IPS DF 6.9 (cell line): ENCODE data around the gene SEPTIN12.

ENCODE experiments used
- DNase-seq: peaks from one replicate; pipeline ENCODE4 v3.0.0-alpha.2; 2013; ENCODE audit warnings: low read depth, low spot score
- H3K27ac ChIP-seq: one replicate; pipeline ENCODE4 v1.5.1; 2013; ENCODE audit warnings: low read length, control low read depth
- H3K27me3 ChIP-seq: 2 replicates; pipeline ENCODE4 v1.6.1; 2013; ENCODE audit warnings: mild to moderate bottlenecking, low read length; ENCODE audit not compliant: control insufficient read depth, insufficient read depth
- H3K36me3 ChIP-seq: 2 replicates; pipeline ENCODE4 v1.6.1; 2013; ENCODE audit warnings: low read length; ENCODE audit not compliant: control insufficient read depth, insufficient read depth
- H3K4me1 ChIP-seq: 2 replicates; pipeline ENCODE4 v1.6.1; 2013; ENCODE audit warnings: low read length; ENCODE audit not compliant: control insufficient read depth, insufficient read depth
- H3K4me3 ChIP-seq: 2 replicates; pipeline ENCODE4 v1.5.1; 2013; ENCODE audit warnings: mild to moderate bottlenecking, low read length
- H3K9me3 ChIP-seq: 2 replicates; pipeline ENCODE4 v1.6.1; 2013; ENCODE audit warnings: low read length, inconsistent platforms; ENCODE audit not compliant: control insufficient read depth, insufficient read depth
- WGBS: extraction: QIAGEN DNeasy Blood & Tissue Kit; methylation state at CpG from one replicate; pipeline ENCODE4 v1.1.7; 2013; ENCODE audit warnings: mixed read lengths, missing lambda C conversion rate; ENCODE audit not compliant: insufficient read length, insufficient coverage; 5-methylcytosine and 5-hydroxymethylcytosine counted together

The SEPTIN12 gene, protein sequence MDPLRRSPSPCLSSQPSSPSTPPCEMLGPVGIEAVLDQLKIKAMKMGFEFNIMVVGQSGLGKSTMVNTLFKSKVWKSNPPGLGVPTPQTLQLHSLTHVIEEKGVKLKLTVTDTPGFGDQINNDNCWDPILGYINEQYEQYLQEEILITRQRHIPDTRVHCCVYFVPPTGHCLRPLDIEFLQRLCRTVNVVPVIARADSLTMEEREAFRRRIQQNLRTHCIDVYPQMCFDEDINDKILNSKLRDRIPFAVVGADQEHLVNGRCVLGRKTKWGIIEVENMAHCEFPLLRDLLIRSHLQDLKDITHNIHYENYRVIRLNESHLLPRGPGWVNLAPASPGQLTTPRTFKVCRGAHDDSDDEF

DNA sequence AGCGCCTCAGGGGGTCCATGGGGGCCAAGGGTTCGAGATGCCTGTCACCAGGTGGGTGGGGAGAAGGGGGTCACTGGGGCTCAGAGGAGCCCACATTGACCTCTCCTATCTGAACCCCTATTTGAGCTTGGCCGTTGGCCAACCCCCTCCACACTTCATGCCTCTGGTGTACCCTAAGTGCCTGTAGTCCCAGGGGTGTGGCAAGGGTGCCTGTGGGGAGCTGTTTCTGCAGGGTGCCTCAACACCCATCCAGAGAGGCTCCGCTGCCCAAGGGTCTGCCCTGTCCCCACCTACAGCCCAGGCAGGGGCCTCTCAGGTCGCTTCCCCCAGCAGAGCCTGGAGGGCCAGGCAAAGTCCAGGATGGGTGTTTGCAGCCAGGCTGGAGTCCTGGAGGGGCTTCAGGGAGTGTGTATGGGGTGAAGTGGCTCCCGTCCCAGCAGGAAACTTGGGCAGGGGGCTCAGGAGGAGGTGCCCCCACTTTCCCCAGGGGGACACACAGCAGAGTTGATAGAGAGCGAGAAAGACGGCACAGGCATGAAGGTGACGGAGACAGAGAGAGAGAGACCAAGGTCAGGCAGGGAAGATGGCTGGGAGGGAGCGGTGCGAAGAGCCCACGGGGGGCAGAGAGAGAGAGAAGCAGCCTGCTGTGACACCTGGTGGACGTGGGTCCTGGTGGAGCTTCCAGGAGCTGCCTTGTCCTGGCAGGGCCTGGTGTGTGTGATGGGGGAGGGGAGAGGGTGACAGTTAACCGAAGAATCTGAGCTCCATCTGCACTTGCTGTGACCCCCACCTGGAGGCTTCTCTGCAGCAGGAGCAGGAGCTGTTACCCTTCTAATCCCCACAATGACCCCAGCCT lies at the start of gene SEPTIN12:
Gene SEPTIN12, minus strand, starts transcription at position 719 of the 856 bp plus-strand sequence. Its CDS starts 700 bp downstream, at position 19.
- no peak for DNase-seq
- WGBS: no CpG with 5 or more reads among the region's 14 CpGs
- no peak within 1 kb of the TSS for H3K27ac ChIP-seq

DNA sequence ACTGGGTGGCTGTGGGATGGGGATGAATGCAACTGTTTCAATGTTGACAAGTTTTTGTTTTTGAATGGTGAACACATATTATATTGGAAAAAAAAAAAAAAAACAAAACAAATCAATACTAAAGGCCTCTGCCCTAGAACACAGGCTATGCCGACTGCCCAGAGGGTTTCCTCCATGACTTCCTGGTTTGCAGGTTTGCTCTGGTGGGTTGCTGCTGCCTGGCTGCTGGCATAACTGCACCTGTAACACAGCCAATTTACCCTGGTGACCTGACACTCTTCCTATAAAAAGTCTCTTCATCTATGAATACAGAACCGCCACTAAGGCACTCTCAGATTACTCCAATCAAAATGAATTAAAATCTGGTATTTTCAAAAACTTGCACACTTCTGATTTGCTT lies 48.6 kb upstream of the SEPTIN12 start:
- H3K27ac ChIP-seq: no peak overlapping the region
- WGBS: no CpG with 5 or more reads among the region's 2 CpGs
- DNase-seq: no peak

More for the DNA sequence above, at the start of gene SEPTIN12:
- H3K4me3 ChIP-seq: no peak within 1 kb of the TSS
- H3K9me3 ChIP-seq: no peaks in the 10 kb centered on the region
- H3K36me3 ChIP-seq: no peaks in the 10 kb centered on the region
- H3K4me1 ChIP-seq: no peaks in the 10 kb centered on the region
- no peaks in the 10 kb centered on the region for H3K27me3 ChIP-seq

DNA sequence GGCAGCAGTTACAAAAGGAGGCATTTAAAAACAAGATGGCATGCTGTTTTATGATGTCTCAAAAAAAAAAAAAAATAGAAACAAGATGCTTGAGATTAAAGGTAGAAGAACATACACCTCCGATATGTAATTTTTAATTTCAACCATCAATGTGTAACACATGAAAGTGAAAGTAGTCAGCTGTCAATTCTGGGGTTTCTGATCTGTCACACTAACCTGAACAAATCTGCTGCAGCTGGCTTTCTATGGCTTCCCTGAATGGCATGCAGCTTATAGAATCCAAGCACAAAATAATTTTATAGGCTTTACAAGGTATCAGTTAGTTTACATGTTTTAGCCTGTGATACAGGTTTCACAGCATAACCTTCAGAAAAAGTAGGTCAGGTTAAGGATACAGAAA lies 45.4 kb upstream of the SEPTIN12 start:
- Histone ChIP-seq H3K4me3 (no peak overlapping the region), H3K36me3 (peaks cover 17% of the 10 kb centered on the region), H3K27me3 (no peaks in the 10 kb centered on the region), H3K9me3 (no peaks in the 10 kb centered on the region), H3K4me1 (no peaks in the 10 kb centered on the region), H3K27ac (no peak overlapping the region)
- no peak for DNase-seq
- no CpG with 5 or more reads among the region's 1 CpG for WGBS

More for the DNA sequence above, 48.6 kb upstream of the SEPTIN12 start:
- Histone ChIP-seq H3K36me3 (peaks cover 20% of the 10 kb centered on the region), H3K4me3 (no peak overlapping the region), H3K9me3 (no peaks in the 10 kb centered on the region), H3K27me3 (no peaks in the 10 kb centered on the region), H3K4me1 (no peaks in the 10 kb centered on the region)

DNA sequence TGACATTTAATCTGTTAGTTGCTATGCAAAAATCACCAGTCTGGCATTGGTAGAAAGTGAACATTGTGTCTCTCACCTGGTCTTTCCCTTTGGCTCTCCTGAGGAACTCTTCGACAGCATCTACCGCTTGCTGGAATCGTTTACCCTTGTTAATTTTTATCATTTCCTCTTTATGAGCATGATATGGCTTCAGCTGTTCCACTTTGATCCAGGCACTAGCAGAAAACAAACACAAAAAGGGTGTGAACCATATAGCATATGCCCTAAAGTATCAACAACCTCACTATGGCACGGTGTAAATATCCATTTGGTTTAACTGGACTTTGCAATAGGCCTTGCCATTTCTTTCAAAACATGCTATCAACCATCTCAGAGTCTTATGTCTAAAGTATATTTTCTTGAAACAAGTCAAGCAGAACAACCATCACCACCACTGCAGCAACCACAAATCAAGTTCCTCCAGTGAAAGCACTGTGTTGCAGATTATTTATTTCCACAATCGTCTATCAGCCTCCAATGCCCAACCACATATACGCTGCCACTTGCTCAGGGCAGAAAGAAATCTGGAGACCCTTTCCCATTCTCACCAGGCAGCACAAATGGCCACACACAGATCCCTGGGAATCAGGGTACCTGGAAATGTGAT lies 44.7 kb upstream of the SEPTIN12 start:
- Histone ChIP-seq H3K27ac (no peak overlapping the region), H3K36me3 (peaks cover 18% of the 10 kb centered on the region)
- no CpG with 5 or more reads among the region's 6 CpGs for WGBS

DNA sequence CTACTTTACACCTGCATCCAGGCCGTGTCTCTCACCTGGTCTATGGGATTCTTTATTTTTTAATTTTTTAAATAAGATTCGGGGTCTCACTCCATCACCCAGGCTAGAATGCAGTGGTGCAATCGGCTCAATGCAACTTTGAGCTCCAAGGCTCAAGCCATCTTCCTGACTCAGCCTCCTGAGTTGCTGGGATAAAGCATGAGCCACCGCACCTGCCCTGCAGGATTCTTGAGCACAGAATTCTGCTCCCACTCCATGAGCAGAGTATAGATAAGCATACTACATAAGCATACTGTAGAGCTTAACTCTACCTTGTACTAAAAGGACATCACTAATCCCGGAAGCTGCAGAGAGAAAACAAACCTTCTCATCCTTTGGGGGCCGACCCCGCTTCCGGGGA lies 43.5 kb upstream of the SEPTIN12 start:
- Histone ChIP-seq H3K27me3 (no peaks in the 10 kb centered on the region), H3K27ac (no peak overlapping the region), H3K4me3 (no peak overlapping the region), H3K4me1 (no peaks in the 10 kb centered on the region), H3K9me3 (no peaks in the 10 kb centered on the region), H3K36me3 (peaks cover 25% of the 10 kb centered on the region)
- DNase-seq: no peak
- no CpG with 5 or more reads among the region's 8 CpGs for WGBS

More for the DNA sequence above, 44.7 kb upstream of the SEPTIN12 start:
- Histone ChIP-seq H3K4me3 (no peak overlapping the region), H3K9me3 (no peaks in the 10 kb centered on the region), H3K27me3 (no peaks in the 10 kb centered on the region), H3K4me1 (no peaks in the 10 kb centered on the region)
- no peak for DNase-seq

DNA sequence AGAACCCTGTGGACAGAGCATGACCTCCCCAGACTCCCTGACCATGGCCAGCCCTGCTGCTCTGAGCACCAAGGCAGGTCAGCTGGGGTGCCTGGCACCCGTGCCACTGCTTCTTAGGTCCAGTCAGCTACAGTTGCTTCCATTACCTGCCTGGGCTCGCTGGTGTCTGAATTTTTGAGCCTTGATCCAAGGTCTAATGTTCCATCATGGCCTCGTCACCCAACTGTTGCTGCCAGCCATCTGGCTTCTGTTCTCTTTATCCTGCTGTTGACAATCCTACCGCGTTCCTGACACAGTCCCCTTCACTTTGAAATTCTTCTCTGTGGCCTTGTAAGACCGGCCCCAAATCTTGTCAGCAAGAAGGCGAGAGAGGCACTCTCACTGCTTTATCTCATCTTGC lies 42.3 kb upstream of the SEPTIN12 start:
- Histone ChIP-seq H3K4me3 (no peak overlapping the region), H3K4me1 (no peaks in the 10 kb centered on the region), H3K27me3 (no peaks in the 10 kb centered on the region), H3K27ac (no peak overlapping the region), H3K36me3 (peaks cover 25% of the 10 kb centered on the region), H3K9me3 (no peaks in the 10 kb centered on the region)
- DNase-seq: no peak
- WGBS: no CpG with 5 or more reads among the region's 7 CpGs

DNA sequence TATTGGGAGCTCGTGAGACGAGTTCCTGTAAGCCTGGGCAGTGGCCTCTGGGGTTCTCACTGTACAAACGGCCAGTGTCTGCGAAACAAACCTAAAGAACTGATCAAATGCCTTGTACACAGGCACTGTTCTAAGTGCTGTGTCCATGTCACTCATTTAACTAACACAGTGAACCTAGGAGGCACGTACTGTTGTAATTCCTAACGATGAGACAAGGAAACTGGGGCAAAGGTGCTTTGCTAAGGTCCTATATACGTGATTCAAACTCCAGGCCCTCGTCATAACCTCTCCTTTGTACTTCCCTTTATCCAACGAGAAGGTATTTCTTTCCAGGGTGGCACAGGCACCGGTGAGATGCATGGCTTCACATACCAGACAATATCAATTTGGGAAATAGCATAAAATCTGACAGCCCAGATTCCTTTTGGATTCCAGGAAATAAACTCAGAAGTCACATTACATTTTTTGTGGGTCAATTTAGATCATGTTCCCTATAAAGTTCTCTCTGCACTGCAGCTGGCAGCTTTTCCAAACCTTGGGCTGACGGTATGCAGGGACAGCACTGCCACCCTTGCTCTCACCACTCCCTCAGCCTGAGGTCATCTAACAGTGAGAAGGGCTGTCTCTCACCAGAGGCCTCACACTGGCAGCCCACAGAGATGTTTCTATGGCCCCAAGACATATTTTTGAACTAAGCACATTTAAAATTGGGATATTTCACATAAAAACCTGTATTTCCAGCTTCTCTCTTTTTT lies 40.6 kb upstream of the SEPTIN12 start:
- H3K9me3 ChIP-seq: no peaks in the 10 kb centered on the region
- WGBS: no CpG with 5 or more reads among the region's 11 CpGs
- no peaks in the 10 kb centered on the region for H3K27me3 ChIP-seq
- peaks cover 25% of the 10 kb centered on the region for H3K36me3 ChIP-seq
- no peak for DNase-seq
- H3K4me3 ChIP-seq: no peak overlapping the region
- H3K4me1 ChIP-seq: no peaks in the 10 kb centered on the region
- no peak overlapping the region for H3K27ac ChIP-seq

DNA sequence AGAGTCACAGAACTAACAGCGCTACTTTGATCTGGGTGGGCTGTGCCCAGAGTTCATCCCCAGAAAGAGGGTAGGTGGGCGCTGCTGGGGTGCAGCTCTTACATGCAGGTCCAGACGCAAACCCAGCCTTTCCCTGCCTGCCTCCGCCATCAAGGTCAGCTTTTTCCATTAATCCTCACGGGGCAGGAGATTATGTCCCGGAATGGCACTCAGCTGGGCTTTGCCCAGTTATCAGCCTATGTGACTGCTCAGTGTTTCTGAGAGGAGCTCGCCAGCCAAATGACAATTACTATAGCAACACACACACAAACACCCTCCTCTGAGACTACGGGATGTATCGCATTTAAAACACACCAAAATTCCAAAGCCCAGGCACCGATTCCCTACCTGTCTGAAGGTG lies 38.8 kb upstream of the SEPTIN12 start:
- Histone ChIP-seq H3K4me1 (no peaks in the 10 kb centered on the region), H3K9me3 (no peaks in the 10 kb centered on the region), H3K36me3 (peaks cover 25% of the 10 kb centered on the region), H3K27ac (no peak overlapping the region), H3K4me3 (no peak overlapping the region), H3K27me3 (no peaks in the 10 kb centered on the region)
- WGBS: no CpG with 5 or more reads among the region's 10 CpGs
- DNase-seq: no peak

DNA sequence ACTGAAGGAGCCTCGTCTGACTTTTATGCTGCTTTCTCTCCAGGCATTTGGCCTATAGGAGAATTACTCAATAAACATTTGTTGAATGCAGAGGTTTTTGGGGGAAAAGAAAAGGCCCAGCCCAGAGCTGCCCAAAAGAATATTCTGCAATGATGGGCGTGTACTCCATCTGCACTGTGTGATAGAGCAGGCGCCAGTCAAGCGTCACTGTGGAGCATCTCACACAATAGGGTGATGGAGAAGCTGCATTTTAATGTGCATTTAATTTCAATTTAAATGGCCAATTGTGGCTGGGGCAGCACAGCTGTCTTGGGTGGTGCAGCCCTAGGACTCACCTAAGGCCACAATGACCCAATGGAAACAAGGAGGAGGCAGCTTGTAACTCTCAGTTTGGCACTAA lies 38.4 kb upstream of the SEPTIN12 start:
- no peak for DNase-seq
- no peaks in the 10 kb centered on the region for H3K9me3 ChIP-seq
- H3K4me3 ChIP-seq: no peak overlapping the region
- H3K27me3 ChIP-seq: no peaks in the 10 kb centered on the region
- no peak overlapping the region for H3K27ac ChIP-seq
- H3K36me3 ChIP-seq: peaks cover 20% of the 10 kb centered on the region
- H3K4me1 ChIP-seq: no peaks in the 10 kb centered on the region
- WGBS: no CpG with 5 or more reads among the region's 4 CpGs

DNA sequence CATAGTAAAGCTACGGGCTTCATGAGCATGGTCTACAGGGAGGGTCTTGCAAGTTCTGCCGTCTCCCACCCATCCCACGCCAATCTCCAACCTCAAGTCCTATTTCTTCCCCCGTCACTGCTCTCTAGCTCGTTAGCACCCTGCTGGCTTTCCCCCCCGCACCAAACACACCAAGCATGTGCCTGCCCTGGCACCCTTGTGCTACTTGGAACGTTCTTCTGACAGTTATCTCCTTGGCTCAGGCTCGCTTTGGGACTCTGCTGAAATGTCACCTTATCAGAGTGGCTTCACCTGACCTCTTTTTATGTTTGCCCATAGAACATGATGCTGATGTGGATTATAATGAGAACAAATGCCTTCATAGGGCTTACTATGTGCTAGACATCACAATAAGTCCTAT lies 37.1 kb upstream of the SEPTIN12 start:
- Histone ChIP-seq H3K4me1 (no peaks in the 10 kb centered on the region), H3K4me3 (no peak overlapping the region), H3K27ac (no peak overlapping the region), H3K27me3 (no peaks in the 10 kb centered on the region), H3K9me3 (no peaks in the 10 kb centered on the region), H3K36me3 (peaks cover 19% of the 10 kb centered on the region; the same call in 1 of the 2 replicates)
- DNase-seq: no peak
- WGBS: no CpG with 5 or more reads among the region's 8 CpGs
